SK-N-MC (cell line): ENCODE data around the gene TMPRSS6.

ENCODE experiments used
- EZH2 ChIP-seq: fragments of 200-600 bp; sonication (generic); IDR thresholded peaks from one replicate; pipeline ENCODE4 v1.6.1; 2017; ENCODE audit warnings: antibody characterized with exemption
- FOXP2 ChIP-seq: optimal IDR thresholded peaks from 2 replicates; pipeline ENCODE3; 2011; ENCODE audit warnings: mild to moderate bottlenecking, moderate library complexity; ENCODE audit not compliant: insufficient read depth; ENCODE audit errors: extremely low read length, control extremely low read depth
- POLR2AphosphoS5 ChIP-seq: IDR thresholded peaks from 2 replicates; pipeline ENCODE4 v1.6.1; 2012; ENCODE audit warnings: mild to moderate bottlenecking, low read depth, low read length, borderline replicate concordance

- TF ChIP-seq EZH2 (no peak), POLR2AphosphoS5 (no peak), FOXP2 (no peak)
Observed at GRCh38 chr22:37148031-37148651, 38.6 kb upstream of the TMPRSS6 start.
